ENCODE data around the gene GPI.

GRCh38 chr19:34316247-34316646 lies 48.7 kb upstream of the GPI start:
- TF ChIP-seq CTCF (IDR thresholded peaks at IDR 0.05; ENCODE audit: low read depth, low read length) = no peak
- TF ChIP-seq EZH2phosphoT487 (IDR thresholded peaks at IDR 0.05; ENCODE audit: low read depth) = no peak

All from OCI-LY3 (cell line).